GM12801 (cell line): ENCODE measurements around the gene BIVM.

Source experiments
- TF ChIP-seq, protein P1 (sequence below): IDR thresholded peaks from one replicate; pipeline ENCODE4 v1.5.1; 2011; ENCODE audit warnings: control low read depth; ENCODE audit not compliant: insufficient read length; ENCODE audit errors: extremely low read depth

BIVM gene

DNA sequence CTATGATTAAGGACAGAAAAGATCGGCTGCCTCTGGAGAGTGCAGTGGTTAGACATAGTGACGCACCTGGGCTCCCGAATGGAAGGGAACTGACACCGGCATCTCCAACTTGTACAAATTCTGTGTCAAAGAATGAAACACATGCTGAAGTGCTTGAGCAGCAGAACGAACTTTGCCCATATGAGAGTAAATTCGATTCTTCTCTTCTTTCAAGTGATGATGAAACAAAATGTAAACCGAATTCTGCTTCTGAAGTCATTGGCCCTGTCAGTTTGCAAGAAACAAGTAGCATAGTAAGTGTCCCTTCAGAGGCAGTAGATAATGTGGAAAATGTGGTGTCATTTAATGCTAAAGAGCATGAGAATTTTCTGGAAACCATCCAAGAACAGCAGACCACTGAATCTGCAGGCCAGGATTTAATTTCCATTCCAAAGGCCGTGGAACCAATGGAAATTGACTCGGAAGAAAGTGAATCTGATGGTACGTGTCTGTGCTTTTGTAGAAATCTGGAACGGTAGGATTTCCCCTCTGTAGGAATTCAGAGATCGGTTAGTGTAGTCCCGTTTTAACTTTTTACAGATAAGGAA lies 63.8 kb downstream of the BIVM start:
- TF ChIP-seq, protein P1, sequence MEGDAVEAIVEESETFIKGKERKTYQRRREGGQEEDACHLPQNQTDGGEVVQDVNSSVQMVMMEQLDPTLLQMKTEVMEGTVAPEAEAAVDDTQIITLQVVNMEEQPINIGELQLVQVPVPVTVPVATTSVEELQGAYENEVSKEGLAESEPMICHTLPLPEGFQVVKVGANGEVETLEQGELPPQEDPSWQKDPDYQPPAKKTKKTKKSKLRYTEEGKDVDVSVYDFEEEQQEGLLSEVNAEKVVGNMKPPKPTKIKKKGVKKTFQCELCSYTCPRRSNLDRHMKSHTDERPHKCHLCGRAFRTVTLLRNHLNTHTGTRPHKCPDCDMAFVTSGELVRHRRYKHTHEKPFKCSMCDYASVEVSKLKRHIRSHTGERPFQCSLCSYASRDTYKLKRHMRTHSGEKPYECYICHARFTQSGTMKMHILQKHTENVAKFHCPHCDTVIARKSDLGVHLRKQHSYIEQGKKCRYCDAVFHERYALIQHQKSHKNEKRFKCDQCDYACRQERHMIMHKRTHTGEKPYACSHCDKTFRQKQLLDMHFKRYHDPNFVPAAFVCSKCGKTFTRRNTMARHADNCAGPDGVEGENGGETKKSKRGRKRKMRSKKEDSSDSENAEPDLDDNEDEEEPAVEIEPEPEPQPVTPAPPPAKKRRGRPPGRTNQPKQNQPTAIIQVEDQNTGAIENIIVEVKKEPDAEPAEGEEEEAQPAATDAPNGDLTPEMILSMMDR = no peak

DNA sequence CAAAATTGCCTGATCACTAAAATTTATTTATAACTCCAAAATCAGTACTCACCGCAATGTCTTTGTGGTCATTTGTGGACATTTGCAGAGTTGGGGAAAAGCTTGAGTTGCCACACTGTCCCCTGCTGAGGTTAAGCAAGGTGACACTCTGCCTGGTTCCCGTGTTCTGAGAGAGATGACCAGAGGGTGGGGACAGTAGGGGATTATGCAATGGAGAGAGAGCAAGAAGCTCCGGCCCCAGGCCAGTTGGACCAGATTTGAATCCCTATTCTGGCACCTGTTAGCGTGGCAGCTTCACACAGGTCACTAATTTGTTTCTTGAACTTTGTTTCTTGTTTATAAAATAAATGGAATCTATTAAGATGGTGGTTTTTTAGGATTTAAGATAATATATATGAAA lies 64.7 kb downstream of the BIVM start:
- TF ChIP-seq, protein P1 = no peak

DNA sequence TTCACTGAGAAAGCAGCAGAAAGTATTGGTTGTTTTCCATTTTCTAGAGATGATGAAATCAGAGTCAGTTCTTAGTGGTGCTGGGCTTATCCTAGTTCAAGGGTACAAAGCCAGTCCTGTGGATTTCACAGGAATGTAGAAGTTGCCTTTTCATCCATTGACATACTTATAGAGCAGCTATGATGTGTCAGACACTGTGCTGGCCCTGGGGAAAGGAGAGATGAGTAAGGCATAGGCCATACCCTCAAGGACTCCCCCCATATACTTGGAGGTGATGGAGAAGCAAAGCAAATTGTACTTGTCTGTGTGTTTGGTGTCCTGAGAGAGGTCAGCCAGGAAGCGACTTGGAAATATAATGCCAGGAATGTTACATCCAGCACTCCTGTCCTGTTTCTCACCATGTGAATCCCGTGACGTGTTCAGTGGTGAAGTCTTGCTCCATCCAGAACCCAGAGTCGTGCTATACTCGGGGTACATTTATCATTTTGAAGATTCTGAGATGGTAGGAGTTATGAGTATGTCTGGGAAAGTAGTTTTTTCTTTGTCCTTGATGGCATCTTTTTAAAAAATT lies 69.5 kb downstream of the BIVM start:
- TF ChIP-seq, protein P1 = no peak

DNA sequence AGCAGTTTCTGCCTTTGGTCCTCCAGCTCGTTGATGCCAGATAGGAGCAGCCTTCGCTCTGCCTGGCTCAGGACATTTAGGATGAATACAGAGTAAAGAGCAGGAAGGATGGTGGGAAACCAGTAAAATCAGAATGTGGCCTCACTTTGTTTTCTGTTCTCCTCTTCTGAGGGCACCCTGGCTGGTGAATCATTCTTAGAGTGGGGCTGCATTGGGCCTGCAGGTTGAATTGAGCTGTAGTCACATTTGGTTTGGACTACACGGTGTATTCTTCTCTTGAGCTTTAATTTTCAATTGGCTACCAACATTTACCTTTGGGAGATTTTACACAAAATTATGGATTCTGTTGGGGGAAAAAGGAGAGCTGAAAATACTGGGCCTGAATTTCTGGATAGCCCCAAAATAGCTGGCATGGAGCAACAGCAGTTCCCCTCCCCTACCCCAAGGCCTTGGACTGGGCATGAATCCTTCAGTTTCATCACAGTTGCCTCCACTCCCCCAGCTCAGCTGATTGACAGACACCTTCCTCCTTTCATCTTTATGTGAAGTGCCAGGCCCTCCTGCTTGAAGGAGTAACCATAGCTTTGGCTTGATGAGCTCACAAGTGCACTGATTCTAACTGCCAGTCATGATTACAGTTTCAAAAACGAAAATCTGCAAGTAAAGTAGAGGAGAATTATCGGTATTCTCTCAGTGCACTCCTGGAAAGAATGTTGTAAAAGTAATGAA lies 71.2 kb downstream of the BIVM start:
- TF ChIP-seq, protein P1 = no peak

DNA sequence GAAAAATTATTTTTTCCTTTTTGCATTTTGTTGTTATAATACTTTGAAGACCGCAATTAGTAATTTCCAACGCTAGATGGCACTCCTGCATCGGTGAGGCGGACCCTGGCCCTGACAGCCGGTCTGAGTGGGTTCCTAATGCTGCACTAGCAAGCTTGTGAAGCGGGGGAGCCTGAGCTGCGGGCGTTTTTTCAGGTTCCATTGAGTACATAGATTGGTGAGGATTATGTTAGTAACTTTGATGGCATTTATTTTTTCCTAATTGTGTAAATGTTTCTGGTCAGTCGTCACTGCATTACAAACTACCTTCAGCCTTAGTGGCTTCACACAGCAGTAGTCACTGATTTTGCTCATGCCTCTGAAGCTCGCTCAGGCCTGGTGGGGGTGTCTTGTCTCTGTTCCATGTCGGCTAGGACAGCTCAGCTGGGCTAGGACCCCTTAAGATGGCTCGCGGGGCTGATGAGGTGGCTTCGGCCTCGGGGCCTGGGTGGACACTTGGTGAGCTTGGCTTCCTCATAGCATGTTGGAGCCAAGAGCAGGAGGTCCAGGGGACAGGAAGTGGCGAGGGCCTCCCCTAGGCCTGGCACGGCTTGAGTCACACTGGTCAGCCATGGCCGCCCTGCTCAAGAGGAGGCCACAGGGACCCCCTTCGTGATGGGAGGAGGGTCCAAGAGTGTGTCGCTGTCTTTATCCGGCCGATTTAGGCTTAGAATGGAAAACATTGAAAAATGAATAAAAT lies 71.9 kb downstream of the BIVM start:
- TF ChIP-seq, protein P1 = no peak

DNA sequence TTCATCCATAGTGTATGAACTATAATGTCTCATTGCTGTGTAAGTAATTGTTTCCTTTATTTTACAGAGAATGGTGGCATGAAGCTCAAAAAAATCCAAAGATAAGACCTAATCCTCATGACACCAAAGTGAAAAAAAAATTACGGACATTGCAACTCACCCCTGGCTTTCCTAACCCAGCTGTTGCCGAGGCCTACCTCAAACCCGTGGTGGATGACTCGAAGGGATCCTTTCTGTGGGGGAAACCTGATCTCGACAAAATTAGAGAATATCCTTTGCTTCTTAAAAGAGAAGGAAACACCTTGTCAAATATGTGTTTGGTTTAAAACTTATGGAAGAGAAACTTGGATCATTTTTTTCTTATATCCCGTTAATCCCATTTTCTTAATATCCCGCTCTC lies 73.2 kb downstream of the BIVM start:
- TF ChIP-seq, protein P1 = no peak

DNA sequence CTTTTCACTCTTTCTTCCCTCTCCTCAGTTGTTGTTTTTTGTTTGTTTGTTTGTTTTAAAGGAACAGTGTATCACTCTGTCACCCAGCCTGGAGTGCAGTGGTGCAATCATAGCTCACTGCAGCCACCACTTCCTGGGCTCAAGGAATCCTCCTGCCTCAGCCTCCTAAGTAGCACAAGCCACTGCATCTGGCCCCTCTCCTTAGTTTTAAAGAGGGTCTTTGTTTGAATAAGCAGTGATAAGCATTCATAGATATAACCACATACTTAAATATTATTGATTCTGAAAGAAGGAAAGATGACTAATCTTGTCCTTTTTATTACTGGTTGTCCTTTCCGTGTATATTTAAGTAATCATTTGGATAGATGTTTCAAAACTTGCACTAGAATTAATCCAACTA lies 73.6 kb downstream of the BIVM start:
- TF ChIP-seq, protein P1 = no peak
